ELR (cell line): Measurements from ENCODE around the gene FXYD7.
"Not testable (repeated sequence)": the region's sequence is repeated elsewhere in the genome, so short reads cannot be mapped to it uniquely, and the experiment has no call there.

ENCODE experiments used
- DNase-seq: peaks from one replicate; pipeline ENCODE4 v3.0.0-alpha.2; 2015; ENCODE audit warnings: low read depth

The FXYD7 gene

DNA sequence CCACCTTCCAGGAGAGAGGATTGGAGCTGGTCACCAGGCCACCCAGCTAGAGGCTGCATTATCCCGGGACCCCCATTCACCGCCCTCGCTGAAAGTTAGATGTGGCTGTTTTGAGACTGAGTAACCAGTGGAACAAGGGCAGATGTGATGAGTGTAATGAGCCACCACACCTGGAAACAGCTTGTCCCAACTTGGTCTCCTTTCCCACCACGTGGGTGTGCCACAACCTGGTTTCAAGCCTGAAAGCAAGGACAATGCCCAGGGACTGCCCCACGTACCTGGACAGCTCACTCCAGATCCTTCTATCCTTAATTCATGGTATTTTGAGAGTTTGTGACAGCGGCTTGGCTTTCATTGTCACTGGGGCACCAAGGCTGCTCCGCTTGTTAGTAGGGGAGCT, 15.2 kb upstream of the FXYD7 start:
- DNase-seq: no peak

DNA sequence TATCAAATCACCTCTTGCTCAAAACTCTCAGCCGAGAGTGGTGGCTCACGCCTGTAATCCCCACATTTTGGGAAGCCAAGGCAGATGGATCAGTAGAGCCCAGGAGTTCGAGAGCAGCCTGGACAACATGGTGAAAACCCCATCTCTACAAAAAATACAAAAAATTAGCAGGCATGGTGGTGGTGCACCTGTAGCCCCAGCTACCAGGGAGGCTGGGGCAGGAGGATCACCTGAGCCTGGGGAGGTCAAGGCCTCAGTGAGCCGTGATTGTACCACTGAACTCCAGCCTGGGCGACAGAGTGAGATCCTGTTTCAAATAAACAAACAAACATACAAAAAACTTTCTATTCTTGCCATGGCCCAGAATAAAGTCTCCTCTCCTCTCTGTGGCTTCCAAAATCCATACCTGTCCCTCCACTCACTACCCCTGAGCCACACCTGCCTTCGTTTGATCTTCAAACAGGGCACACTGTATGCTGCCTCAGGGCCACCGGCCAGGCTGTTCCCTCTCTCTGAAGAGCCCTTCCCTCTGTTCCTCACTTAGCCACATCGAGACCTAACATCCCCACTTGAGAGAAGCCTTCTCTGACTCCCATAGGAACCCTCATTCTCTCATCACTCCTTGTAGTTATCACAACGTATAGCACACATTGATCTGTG, 14.5 kb upstream of the FXYD7 start:
- no peak for DNase-seq

DNA sequence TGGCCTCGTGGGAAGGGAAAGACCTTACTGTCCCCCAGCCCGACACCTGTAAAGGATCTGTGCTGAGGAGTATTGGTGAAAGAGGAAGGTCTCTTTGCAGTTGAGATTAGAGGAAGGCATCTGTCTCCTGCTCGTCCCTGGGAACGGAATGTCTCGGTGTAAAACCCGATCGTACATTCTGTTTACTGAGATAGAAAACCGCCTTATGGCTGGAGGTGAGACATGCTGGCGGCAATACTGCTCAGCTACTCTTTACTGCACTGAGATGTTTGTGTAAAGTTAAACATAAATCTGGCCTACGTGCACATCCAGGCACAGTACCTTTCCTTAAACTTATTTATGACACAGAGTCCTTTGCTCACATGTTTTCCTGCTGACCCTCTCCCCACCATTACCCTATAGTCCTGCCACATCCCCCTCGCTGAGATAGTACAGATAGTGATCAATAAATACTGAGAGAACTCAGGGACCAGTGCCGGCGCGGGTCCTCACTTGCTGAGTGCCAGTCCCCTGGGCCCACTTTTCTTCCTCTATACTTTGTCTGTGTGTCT, 13.3 kb upstream of the FXYD7 start:
- DNase-seq: not testable (repeated sequence)

DNA sequence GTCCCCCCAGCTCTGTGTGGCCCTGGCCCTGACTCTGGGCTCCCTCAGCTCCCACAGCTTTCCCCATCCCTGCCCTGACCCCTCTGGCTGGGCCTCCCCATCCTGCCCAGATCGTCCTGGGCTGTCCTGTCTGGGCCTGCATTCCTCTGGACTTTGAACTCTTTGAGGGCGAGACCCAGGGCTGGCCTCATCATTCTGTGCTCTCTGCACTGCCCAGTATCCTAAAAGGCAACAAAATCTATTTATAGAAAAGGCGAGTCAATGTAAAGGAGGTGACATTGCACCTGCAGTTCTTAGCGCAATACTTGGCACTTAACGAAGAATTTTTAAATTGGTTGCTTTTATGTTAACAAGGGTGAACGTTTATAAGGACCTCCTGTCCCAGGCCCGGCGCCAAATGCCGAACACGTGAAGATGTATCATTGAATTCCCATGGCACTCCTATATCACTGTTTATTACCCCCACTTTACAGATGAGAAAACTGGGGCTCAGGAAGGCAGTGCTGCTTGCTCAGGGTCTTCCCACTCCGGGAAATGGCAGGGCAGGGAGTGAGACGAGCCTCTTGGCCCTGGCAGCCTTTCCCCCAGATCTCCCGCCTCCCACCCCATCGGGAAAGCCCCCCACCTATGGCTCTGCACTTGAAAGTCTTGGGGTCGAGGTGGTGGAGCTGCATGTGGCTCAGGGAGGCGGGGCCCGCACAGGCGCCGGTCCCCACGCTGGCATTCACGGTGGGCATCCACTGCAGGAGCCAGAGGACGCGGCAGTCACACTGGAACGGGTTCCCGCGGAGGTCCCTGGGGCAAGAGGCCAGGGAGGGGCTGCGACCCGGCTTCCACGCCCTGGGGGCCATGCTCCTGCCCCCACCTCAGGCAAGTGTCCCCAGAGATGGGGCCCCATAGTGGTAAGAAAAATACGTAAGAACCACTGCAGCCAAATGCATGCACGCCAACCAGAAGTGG, 12.0 kb upstream of the FXYD7 start:
- DNase-seq: no peak

DNA sequence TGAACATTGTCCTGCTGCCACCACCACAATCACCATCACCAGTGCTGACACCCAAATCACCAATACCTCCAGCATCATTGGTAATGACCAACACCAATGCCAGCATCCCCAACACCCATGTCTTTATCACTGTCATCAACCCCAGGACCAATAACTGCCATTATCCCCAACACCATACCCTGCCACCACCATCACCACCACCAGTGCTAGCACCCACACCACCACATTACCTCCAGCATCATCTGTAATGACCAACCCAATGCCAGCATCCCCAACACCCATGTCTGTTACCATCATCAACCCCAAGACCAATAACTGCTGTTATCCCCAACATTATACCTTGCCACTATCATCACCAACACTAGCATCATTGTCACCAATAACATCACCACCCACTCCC, 10.8 kb upstream of the FXYD7 start:
- DNase-seq: no peak

DNA sequence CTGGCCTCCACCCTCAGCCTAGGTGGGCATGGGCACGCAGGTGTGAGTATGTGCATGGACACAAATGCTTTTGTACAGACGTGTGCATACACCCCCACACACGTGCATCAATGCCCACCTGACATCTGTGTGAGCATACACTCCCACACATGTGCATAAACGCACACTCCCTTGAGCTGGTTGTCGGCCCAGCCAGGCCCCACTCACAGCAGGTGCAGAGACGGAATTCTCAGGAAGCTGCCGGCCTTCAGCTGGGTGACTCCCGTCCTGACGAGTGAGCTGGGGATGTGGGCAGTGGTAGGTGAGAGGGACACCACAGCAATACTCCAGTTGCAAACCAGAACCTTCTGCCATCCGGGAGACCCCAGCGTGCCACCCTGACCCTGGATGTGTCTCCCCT, 9.2 kb upstream of the FXYD7 start:
- no peak for DNase-seq

DNA sequence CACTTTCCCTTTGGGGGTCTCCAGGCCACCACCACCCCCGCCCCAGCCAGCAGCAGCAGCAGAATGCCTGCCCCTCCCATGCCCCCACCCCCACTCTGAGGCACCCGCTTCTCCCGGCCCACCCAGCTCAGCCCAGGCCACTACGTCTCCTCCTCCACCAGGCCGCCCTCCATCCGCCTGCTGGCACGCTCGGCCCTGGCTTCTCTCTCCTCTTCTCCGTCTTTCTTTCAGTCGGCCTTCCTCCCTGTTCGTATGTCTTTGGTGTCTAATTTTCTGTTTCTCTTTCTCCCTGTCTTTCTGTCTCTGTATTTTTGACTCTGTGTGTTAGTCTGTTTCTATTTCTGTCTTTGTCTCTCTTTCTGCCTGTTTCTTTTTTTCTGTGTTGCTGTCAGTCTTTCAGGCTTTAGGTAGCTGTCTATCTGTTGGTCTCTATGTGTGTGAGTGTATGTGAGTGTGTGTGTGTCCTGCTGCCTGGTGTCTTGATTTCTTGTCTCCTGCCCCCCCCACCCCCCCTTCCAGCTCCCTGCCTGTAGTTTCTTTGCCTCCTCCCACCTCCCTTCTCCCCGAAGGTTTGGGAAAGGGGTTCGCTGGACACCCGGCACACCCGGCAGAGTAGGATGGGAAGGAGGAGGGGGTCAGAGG, 8.3 kb upstream of the FXYD7 start, which contains the start of gene LGI4:
Gene LGI4, minus strand, starts transcription at position 459 of the 642 bp plus-strand sequence. Its CDS starts 379 bp downstream, at position 80.
- no peak for DNase-seq

DNA sequence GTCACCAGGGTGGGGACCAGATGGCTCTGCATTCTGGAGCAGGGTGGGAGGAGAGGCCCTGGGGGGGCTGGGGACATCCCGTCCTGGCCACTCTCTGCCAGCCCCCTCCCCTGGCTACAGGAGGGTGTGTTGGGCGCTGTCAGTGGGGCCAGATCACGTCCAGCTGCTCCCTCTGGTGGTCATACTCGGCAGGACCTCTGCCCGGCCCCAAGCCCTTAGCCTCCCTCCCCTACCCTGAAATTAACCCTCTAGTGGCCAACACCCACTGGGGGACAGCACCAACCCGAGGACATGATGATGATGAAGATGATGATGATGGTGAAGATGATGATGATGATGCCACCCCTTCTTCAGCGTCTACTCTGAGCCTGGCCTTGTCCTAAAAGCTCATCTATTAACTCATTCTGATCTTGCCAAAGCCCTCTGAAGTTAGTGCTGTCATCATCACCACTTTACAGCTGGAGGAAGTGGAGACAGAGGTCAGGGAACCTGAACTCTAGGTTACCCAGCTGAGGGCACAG, 7.6 kb upstream of the FXYD7 start:
- DNase-seq: peak; percentile 67

DNA sequence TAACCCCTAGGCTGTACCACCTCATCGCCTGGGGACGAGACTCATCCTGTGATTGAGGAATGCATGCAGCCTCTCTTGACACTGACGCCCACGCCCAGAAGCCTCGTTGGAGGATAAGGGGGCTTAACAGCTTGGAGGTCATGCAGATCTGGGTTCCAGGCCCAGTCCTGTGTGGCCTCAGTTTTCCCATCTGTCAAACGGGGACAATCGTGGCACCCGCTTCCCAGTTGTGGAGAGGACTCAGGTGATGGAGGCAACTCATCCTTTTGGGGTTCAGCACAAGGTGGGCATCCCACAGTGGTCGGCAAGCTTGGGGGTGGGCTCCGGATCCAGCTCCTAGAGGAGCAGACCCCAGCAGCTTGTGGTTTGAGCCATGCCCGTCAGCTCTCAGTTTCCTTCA, 6.8 kb upstream of the FXYD7 start:
- no peak for DNase-seq

DNA sequence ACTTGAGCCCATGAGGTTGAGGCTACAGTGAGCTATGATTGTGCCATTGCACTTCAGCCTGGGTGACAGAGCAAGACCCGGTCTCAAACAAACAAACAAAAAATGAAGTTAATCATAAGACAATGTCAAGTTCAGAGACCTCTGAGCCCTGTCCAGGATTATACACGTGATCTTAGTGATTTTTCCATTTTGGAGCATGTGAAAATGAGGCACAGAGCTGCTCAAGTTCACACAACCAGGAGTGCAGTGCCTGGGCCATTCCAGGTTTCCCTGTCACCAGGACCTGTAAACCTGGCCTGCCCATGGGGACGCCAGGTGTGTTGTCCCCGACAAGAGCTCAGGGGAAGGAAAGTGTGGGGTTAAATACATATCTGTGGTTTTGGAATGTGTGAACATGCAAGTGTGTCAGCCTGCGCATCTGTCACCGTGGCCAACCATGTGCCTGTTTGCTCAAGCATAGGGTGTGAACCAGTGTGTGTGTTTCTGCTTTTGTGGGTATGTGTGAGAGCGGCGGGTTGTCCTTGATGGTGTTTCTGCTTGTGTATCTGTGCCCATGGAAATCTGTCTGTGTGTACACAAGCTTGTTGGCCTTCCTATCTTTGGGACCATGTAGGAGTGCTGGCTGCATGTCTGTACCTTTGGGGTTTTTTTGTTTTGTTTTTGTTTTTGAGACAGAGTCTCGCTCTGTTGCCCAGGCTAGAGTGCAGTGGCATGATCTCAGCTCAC, 5.9 kb upstream of the FXYD7 start:
- no peak for DNase-seq

DNA sequence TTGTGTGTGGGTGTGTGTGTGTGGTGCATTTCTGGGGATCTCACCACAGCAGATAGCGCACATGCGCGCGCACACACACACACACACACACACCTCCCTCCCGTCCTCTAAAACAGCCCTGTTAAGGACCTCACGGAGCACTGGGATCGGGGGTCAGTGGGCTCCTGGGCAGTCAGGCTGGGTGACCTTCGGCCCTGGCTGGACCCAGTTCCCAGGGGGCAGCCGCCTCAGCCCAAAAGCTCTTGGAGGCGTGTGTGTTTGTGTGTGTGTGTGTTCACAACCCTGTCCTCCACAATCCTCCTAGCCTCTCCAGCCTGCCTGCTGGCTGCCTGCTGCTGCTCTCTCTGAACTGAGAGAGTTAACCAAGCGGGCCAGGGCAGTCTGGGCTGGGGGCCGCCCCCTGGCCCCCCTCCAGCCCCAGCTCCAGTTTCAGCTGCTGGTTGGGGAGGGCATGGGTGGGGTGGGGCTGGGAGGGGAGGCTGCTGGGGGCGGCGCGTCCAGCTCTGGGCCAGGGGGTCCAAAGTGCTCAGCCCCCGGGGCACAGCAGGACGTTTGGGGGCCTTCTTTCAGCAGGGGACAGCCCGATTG, 4.7 kb upstream of the FXYD7 start, which contains the start of gene FXYD1:
Gene FXYD1, plus strand, starts transcription at position 520 of the 588 bp plus-strand sequence. CDS start 1,256 bp downstream, outside the sequence.
- DNase-seq: no peak

DNA sequence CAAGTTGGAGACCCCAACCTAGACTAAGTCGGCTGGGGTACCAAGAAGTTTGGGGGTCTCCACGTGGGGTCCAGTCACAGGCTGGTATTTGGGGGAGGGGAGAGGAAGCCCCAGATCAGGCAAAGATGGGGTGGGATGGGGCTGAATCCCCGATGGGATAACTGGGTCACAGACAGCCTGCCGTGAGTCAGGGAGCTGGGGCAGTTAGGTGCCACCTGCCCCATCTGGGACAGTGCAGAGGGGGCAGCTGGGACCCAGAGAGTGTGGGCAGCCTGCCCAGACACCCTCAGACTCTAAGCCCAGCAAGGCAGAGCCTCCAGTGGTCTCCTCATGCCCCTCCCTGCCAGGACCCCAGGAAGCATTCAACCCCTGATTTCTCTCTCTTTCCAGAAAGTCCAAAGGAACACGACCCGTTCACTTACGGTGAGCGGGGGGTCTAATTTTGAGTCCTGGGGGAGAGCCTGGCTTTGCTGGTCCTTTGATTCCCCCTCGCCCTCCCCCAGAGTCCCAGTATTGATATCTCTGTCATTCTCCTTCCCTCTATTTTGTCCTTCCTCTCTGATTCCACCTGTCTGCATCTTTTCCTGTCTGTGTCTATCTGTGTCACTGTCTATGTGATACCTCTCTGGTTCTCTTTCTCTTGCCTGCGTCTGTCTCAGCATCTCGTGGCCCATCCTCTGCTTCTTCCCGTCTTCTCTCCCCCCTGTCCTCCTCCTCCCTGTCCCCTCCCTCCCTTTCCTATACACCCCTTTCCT, 2.7 kb upstream of the FXYD7 start:
- DNase-seq: no peak

DNA sequence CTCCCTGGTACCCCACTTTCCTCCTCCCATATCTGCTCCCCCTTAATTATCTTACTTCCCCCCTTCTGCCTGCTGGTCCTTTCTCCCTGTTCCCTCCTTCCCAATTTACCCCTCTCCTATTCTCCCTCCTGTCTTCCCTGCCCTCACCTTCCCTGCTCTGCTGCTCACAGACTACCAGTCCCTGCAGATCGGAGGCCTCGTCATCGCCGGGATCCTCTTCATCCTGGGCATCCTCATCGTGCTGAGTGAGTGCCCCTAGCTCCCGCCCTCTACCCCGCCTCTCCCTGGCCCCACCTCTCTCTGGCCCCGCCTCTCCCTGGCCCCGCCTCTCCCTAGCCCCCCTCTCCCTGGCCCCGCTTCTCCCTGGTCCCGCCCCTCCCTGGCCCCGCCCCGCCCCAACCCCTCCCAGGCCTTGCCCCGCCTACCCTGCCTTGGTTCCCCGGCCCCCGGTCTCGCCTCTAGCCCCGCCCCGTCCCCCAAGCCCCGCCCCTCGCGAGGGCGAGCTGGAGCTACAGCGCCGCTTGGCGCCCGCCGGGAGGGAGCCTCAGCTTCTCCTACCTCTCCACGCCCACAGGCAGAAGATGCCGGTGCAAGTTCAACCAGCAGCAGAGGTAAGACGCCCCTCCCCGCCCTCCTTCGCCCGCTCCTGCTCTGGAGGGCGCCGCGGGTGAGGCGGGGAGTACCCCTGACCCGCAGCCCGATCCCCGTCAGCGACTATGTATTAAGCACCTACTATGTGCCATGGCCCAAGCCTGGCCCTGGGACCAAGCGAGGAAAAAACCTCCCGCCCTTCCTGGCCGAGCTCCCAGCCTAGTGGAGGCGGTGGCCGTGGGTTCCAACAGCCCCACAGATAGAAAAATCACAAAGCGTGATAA, 1.9 kb upstream of the FXYD7 start:
- peak; percentile 91 for DNase-seq

DNA sequence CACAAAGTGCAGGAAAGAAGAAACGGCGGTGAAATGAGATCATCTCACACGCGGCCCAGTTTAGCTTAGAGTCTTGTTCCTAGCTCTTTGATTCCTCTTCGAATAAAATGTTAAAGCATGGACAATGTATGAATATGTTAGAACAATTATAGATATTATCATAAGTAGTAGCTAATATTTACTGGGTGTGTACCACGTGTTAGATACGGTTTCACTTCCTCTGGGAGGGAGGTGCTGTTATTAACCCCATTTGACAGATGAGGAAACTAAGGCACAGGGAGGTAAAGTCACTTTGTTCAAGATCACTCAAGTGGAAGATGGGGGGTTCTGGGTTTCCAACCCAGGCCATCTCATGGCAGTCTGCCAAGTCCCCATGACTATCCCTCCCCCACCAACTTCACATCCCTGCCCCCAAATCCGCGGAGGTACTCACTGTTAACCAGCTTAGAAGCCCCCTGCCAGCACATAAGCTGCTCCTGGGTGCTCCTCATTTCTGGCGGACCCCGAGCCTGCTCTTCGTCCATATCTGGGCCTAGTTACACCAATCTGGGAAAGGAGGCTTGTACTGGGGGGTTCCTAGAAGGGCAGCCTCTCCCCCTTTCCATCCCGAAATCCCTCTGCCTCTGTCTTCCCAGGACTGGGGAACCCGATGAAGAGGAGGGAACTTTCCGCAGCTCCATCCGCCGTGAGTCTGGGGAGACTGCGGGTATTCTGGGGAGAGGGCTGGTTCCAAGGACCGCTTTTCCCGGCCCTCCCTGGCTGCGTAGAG, 1.0 kb upstream of the FXYD7 start:
- DNase-seq: no peak

DNA sequence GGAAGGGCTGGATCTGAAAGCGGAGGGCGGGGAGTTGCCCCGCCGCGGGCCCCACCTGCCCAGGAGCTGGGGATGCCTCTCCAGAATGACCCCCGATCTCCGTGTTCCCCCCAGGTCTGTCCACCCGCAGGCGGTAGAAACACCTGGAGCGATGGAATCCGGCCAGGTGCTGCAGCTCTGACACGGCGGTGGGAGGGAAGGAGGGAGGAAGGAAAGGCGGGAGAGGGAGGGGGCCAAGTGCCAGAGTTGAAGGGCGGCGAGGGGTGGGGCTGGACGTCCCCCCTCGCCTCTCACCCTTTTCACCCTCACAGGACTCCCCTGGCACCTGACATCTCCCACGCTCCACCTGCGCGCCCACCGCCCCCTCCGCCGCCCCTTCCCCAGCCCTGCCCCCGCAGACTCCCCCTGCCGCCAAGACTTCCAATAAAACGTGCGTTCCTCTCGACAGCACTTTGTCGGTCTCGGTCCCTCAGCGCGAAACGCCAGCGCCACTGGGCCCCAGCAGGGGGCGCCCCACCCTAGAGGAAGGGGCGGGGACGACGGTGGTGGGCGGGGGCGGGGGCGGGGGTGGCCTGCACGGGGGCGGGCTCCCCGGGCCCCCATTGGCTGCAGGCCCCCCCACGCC, 337 bp upstream of the FXYD7 start:
- peak; percentile 63 for DNase-seq

DNA sequence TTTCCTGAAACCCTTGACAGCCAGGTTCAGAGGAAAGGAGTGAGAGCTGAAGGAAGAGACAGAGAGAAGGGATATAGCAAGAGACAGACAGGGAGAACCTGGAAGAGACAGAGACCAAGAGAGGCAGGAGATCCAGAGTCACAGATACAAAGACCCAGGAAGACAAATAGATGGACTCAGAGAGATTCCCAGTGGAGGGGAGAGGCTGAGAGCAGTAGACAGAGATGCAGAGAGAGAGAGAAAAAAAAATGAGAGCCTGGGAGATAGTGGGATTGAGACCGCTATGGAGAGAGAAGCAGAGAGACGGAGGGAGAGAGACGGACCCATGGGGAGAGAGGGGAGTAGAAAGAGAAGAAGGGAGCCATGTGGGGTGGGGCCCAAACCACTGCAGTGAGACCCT, 763 bp downstream of the FXYD7 start:
- no peak for DNase-seq

DNA sequence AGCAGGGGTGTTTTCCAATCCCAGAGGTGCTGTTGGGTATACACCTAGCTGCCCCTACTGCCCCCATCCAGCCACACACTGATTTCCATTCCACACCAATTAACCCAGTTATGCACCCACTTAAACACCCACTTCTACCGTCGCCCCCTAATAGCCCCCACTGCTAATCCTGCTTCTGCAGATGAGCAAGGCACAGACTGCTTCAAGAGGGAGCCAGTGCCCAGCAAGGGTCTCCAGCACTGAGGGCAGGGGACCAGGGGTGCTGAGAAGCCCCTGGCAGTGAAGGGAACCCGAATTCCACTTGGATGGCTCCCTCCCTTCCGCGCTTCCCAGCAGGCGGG, 1.2 kb downstream of the FXYD7 start:
- no peak for DNase-seq
